GM23338 (cell line): ENCODE data around the gene RBPJL. TPM values are rescaled to one million over a fixed set of nuclear protein-coding genes. Genes with fewer than 3 reads are reported as not detected.

Source experiments
- ATAC-seq: fragments of 200-7000 bp; cut with Tn5 transposase; 3 replicates; pipeline ENCODE4 v1.9.1; 2020
- DNase-seq: peaks from one replicate; pipeline ENCODE4 v3.0.0-alpha.2; 2015; ENCODE audit warnings: low spot score
- H2AFZ ChIP-seq: fragments of 200-600 bp; sonication (generic); 2 replicates; pipeline ENCODE4 v1.8.0; 2016; ENCODE audit warnings: antibody characterized with exemption, mild to moderate bottlenecking, moderate library complexity
- H3F3A ChIP-seq: fragments of 200-600 bp; sonication (generic); replicated peaks from 2 replicates; pipeline ENCODE4 v1.8.0; 2017; ENCODE audit warnings: antibody characterized with exemption, mixed run types, low read depth
- H3K27ac ChIP-seq: fragments of 200-600 bp; sonication (generic); 2 replicates; pipeline ENCODE4 v1.6.1; 2016; ENCODE audit warnings: low read depth
- H3K27me3 ChIP-seq: fragments of 200-600 bp; sonication (generic); 2 replicates; pipeline ENCODE4 v1.8.0; 2016; ENCODE audit warnings: mild to moderate bottlenecking, mixed run types, moderate library complexity; ENCODE audit not compliant: insufficient read depth
- H3K36me3 ChIP-seq: fragments of 200-600 bp; sonication (generic); 2 replicates; pipeline ENCODE4 v1.8.0; 2016; ENCODE audit warnings: mild to moderate bottlenecking; ENCODE audit not compliant: insufficient read depth
- H3K4me1 ChIP-seq: fragments of 200-600 bp; sonication (generic); 2 replicates; pipeline ENCODE4 v1.8.0; 2016; ENCODE audit warnings: mild to moderate bottlenecking, moderate library complexity; ENCODE audit not compliant: insufficient read depth
- H3K4me2 ChIP-seq: fragments of 200-600 bp; sonication (generic); 2 replicates; pipeline ENCODE4 v1.7.1; 2017; ENCODE audit warnings: mixed run types
- H3K4me3 ChIP-seq: fragments of 200-600 bp; sonication (generic); 2 replicates; pipeline ENCODE4 v1.6.1; 2016; ENCODE audit warnings: mixed run types
- H3K79me2 ChIP-seq: fragments of 200-600 bp; sonication (generic); replicated peaks from 2 replicates; pipeline ENCODE4 v1.8.0; 2017; ENCODE audit warnings: mild to moderate bottlenecking; ENCODE audit not compliant: insufficient read depth
- H3K9me2 ChIP-seq: fragments of 200-600 bp; sonication (generic); 2 replicates; pipeline ENCODE4 v1.8.0; 2017; ENCODE audit not compliant: insufficient read depth
- H4K20me1 ChIP-seq: fragments of 200-600 bp; sonication (generic); replicated peaks from 2 replicates; pipeline ENCODE4 v1.8.0; 2017; ENCODE audit warnings: mild to moderate bottlenecking; ENCODE audit not compliant: insufficient read depth
- H3K27ac Mint-ChIP-seq: 2 replicates; pipeline ENCODE4 v1.8.0; 2020; ENCODE audit warnings: inconsistent platforms, mild to moderate bottlenecking, moderate library complexity, mixed read lengths
- H3K27me3 Mint-ChIP-seq: 3 replicates; pipeline ENCODE4 v1.8.0; 2022; ENCODE audit warnings: low read depth, mild to moderate bottlenecking, moderate library complexity, mixed read lengths, inconsistent platforms; ENCODE audit not compliant: insufficient read depth, poor library complexity
- H3K36me3 Mint-ChIP-seq: 3 replicates; pipeline ENCODE4 v1.8.0; 2021; ENCODE audit warnings: low read depth, mild to moderate bottlenecking, inconsistent platforms, moderate library complexity, mixed read lengths
- H3K4me1 Mint-ChIP-seq: 3 replicates; pipeline ENCODE4 v1.8.0; 2020; ENCODE audit warnings: mild to moderate bottlenecking, inconsistent platforms, mixed read lengths
- H3K4me3 Mint-ChIP-seq: 3 replicates; pipeline ENCODE4 v1.8.0; 2021; ENCODE audit warnings: moderate library complexity, mild to moderate bottlenecking, inconsistent platforms, mixed read lengths
- H3K9me3 Mint-ChIP-seq: 3 replicates; pipeline ENCODE4 v1.8.0; 2020; ENCODE audit warnings: moderate library complexity, mild to moderate bottlenecking, inconsistent platforms, mixed read lengths
- CREB1 ChIP-seq: fragments of 250-450 bp; sonication (Bioruptor Pico); IDR thresholded peaks from 2 replicates; pipeline ENCODE4 v1.5.0; 2020; ENCODE audit warnings: low read depth, mild to moderate bottlenecking, moderate library complexity
- EZH2 ChIP-seq: fragments of 200-600 bp; sonication (generic); IDR thresholded peaks from one replicate; pipeline ENCODE4 v1.8.0; 2017; ENCODE audit warnings: antibody characterized with exemption, mild to moderate bottlenecking, low read depth; ENCODE audit not compliant: unreplicated experiment
- POLR2AphosphoS5 ChIP-seq: IDR thresholded peaks from 2 replicates; pipeline ENCODE4 v1.6.1; 2016; ENCODE audit warnings: antibody characterized with exemption, low read depth
- STAT1 ChIP-seq: IDR thresholded peaks from one replicate; pipeline ENCODE4 v1.6.1; 2016; ENCODE audit warnings: antibody characterized with exemption; ENCODE audit not compliant: unreplicated experiment
- ZNF114 ChIP-seq: fragments of 250-450 bp; sonication (Bioruptor Pico); IDR thresholded peaks from 2 replicates; pipeline ENCODE4 v1.5.0; 2020; ENCODE audit warnings: mild to moderate bottlenecking, moderate library complexity
- ZNF331 ChIP-seq: fragments of 250-450 bp; sonication (Bioruptor Pico); IDR thresholded peaks from 2 replicates; pipeline ENCODE4 v1.5.0; 2020; ENCODE audit warnings: low read depth, mild to moderate bottlenecking, moderate library complexity
- polyA plus RNA-seq: library from polyadenylated mRNA; unstranded; fragments of >200 nt; fragmentation: Nextera tagmentation; extraction: Ambion mirVana; gene quantifications from 2 replicates; pipeline ENCODE4 v1.2.1, GENCODE V29; 2016
- total RNA-seq: library from RNA; depleted of rRNA; stranded (reverse); fragments of >200 nt; shearing (Covaris generic); gene quantifications from 2 replicates; pipeline ENCODE4 v1.2.3, GENCODE V29; 2014
- TF ChIP-seq, protein P1 (sequence below): IDR thresholded peaks from one replicate; pipeline ENCODE4 v1.6.1; 2018; ENCODE audit warnings: antibody characterized with exemption; ENCODE audit not compliant: unreplicated experiment

The RBPJL gene
- total and polyA plus RNA-seq, 2 experiments from 2014 or later, result 0.44 to 0.66 TPM

- DNase-seq (no peak), ATAC-seq (peak; percentile 8)
- Histone ChIP-seq H2AFZ (no peak overlapping the region), H3K4me3 (no peak overlapping the region), H3F3A (0 out of 2 replicates have a peak, but pooled peaks cover 3% of the 10 kb centered on the region), H3K4me2 (no peak overlapping the region), H3K27ac (peak overlapping the region; percentile 63; the same call in 1 of the 2 replicates), H3K27me3 (no peaks in the 10 kb centered on the region), H4K20me1 (0 out of 2 replicates have a peak, but pooled peaks cover 2% of the 10 kb centered on the region), H3K4me1 (peaks cover 51% of the 10 kb centered on the region), H3K79me2 (peaks cover 65% of the 10 kb centered on the region), H3K36me3 (no peaks in the 10 kb centered on the region), H3K9me2 (no peaks in the 10 kb centered on the region)
- Mint-ChIP-seq H3K27me3 (peaks cover 7% of the 10 kb centered on the region), H3K4me1 (peaks cover 60% of the 10 kb centered on the region), H3K36me3 (peaks cover 35% of the 10 kb centered on the region), H3K4me3 (no peak overlapping the region; the same call in 2 of the 3 replicates), H3K9me3 (no peaks in the 10 kb centered on the region), H3K27ac (peak overlapping the region; percentile 80)
- TF ChIP-seq CREB1 (CRISPR knock-in tag) (no peak), ZNF331 (no peak), STAT1 (no peak), ZNF114 (no peak), POLR2AphosphoS5 (no peak), EZH2 (no peak)
- TF ChIP-seq, protein P1, sequence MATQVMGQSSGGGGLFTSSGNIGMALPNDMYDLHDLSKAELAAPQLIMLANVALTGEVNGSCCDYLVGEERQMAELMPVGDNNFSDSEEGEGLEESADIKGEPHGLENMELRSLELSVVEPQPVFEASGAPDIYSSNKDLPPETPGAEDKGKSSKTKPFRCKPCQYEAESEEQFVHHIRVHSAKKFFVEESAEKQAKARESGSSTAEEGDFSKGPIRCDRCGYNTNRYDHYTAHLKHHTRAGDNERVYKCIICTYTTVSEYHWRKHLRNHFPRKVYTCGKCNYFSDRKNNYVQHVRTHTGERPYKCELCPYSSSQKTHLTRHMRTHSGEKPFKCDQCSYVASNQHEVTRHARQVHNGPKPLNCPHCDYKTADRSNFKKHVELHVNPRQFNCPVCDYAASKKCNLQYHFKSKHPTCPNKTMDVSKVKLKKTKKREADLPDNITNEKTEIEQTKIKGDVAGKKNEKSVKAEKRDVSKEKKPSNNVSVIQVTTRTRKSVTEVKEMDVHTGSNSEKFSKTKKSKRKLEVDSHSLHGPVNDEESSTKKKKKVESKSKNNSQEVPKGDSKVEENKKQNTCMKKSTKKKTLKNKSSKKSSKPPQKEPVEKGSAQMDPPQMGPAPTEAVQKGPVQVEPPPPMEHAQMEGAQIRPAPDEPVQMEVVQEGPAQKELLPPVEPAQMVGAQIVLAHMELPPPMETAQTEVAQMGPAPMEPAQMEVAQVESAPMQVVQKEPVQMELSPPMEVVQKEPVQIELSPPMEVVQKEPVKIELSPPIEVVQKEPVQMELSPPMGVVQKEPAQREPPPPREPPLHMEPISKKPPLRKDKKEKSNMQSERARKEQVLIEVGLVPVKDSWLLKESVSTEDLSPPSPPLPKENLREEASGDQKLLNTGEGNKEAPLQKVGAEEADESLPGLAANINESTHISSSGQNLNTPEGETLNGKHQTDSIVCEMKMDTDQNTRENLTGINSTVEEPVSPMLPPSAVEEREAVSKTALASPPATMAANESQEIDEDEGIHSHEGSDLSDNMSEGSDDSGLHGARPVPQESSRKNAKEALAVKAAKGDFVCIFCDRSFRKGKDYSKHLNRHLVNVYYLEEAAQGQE, result no peak
These were observed 30.9 kb downstream of the RBPJL start for GRCh38 chr20:45337367-45338120.

- DNase-seq (no peak), ATAC-seq (no peak)
- Histone ChIP-seq H3K4me2 (0 out of 2 replicates have a peak overlapping the region, but pooled peaks have one; percentile 23), H3K27ac (peak overlapping the region; percentile 63; the same call in 1 of the 2 replicates), H3K4me3 (no peak overlapping the region), H3K4me1 (peaks cover 59% of the 10 kb centered on the region), H3K36me3 (no peaks in the 10 kb centered on the region), H3K27me3 (no peaks in the 10 kb centered on the region), H4K20me1 (0 out of 2 replicates have a peak, but pooled peaks cover 2% of the 10 kb centered on the region), H2AFZ (no peak overlapping the region), H3F3A (0 out of 2 replicates have a peak, but pooled peaks cover 3% of the 10 kb centered on the region), H3K9me2 (no peaks in the 10 kb centered on the region), H3K79me2 (peaks cover 73% of the 10 kb centered on the region)
- peaks cover 34% of the 10 kb centered on the region for H3K36me3 Mint-ChIP-seq
- H3K4me1 Mint-ChIP-seq, result peaks cover 68% of the 10 kb centered on the region
- H3K27me3 Mint-ChIP-seq, result peaks cover 7% of the 10 kb centered on the region
- H3K4me3 Mint-ChIP-seq, result no peak overlapping the region; the same call in 2 of the 3 replicates
- TF ChIP-seq, protein P1, result no peak
- TF ChIP-seq ZNF331 (no peak), CREB1 (CRISPR knock-in tag) (no peak), POLR2AphosphoS5 (no peak)
- H3K9me3 Mint-ChIP-seq, result no peaks in the 10 kb centered on the region
- H3K27ac Mint-ChIP-seq, result peak overlapping the region; percentile 80
These were observed 31.7 kb downstream of the RBPJL start for GRCh38 chr20:45338121-45339030.
